T47D (cell line): ENCODE measurements around the gene ZNF710.
"Not testable (repeated sequence)": the region's sequence is repeated elsewhere in the genome, so short reads cannot be mapped to it uniquely, and the experiment has no call there.

Source experiments
- DNase-seq, 2 experiments: peaks; one replicate each; pipeline versions ENCODE4 v3.0.0 to v3.0.0-alpha.2; 2011 to 2012; ENCODE audit warnings: low read depth in 1 of 2, low spot score in 1 of 2
- JUND ChIP-seq: IDR thresholded peaks from 2 replicates; pipeline ENCODE4 v1.6.1; 2012; ENCODE audit warnings: low read depth
- in situ Hi-C: cut with HindIII; loops from 2 replicates; pipeline ENCODE4 v1.10.0; 2016; ENCODE audit warnings: low sequenced_read_pairs, low pct_unique_long_range_greater_than_20kb

Gene ZNF710

DNA sequence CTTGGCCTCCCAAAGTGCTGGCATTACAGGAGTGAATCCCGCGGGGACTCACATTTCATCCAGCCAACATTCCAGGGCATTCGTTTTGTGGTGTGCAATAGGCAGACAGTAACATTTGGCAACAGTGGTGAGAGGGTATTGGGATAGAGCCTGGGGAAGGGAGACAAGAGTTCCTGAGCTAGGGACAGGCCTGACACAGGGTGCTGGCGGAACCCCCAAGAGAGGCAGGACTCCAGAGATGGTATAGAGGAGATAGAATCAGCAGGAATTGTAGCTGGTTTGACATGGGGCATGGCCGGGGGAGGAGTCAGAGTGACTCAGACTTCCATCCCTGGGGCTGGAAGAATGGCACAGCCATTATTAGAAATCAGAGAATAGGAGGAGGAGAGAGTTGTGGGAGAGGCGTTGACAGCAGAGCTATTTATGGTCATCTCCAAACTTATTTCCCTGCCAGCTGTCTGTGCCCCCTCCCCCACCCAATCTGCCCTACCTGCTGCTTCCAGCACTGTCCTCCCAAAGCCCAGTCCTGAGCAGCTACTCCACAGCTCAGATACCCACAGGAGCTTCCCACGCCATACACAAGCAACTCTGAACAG, 105.5 kb downstream of the ZNF710 start:
- peak; percentile 64 to 91 for DNase-seq
- no peak for TF ChIP-seq JUND
- in situ Hi-C loops = no loop called here

DNA sequence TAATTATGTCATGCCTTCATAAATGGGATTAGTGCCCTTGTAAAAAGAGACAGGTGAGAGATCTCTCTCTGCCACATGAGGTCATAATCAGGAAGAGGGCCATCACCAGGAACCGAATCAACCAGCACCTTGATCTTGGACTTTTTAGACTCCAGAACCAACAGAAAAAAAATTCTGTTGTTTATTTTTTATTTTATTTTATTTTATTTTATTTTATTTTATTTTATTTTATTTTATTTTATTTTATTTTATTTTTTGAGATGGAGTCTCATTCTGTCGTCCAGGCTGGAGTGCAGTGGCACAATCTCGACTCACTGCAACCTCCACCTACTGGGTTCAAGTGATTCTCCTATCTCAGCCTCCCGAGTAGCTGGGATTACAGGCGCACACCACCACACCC, 106.9 kb downstream of the ZNF710 start:
- DNase-seq, in situ Hi-C loops: not testable (repeated sequence)

DNA sequence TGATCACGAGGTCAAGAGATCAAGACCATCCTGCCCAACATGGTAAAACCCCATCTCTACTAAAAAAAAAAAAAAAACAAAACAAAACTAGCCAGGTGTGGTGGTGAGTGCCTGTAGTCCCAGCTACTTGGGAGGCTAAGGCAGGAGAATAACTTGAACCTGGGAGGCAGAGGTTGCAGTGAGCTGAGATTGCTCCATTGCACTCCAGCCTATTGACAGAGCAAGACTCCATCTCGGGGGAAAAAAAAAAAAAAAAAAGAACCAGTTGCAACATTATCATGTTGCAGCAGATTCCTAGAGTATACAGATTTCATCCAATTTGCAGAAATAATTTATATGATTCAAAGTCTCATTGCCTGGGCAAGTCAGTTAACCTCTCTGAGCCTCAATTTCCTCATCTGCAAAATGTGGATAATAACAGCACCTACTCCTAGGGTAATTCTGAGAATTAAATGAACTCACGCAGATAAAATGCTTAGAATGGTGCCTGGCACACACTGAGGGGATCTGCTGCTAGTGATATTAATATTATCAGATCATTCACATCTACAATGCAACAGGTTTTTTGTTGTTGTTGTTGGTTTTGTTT, 108.1 kb downstream of the ZNF710 start:
- in situ Hi-C loops, DNase-seq: not testable (repeated sequence)

DNA sequence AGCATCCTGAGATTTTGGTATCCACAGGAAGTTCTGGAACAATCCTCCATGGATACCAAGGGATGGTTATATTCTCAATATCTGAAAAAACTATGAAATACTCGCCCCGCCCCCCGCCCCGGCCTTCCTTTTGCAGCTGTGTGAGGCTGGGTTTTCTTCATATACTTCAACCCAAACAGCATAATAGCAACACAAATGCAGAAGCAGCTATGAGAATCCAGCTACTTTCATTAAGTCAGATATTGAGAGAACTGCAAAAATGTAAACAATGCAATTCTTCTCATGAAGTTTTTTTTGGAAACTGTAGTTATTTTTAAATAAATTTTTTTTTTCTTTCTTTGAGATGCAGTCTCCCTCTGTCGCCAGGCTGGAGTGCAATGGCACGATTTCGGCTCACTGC, 112.0 kb downstream of the ZNF710 start:
- no peak for DNase-seq
- no peak for TF ChIP-seq JUND
- in situ Hi-C loops = no loop called here

DNA sequence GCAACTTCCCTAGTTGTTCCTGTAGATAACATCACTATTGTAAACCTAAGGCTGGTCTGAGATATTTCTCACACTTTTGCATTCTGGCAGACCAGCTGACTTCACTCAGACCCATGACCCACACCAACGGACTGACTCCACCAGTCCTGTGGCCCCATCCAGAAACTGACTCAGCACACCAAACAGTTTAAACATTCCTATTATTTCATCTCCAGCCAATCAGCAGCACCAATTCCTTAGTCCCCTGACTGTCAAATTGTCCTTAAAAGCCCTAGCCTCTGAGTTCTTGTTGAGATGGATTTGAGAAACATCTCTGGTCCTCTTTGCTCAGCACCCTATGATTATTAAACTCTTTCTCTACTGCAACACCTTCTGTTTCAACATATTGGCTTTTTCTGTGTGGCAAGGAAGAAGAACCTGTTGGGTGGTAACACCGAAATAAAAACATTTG, 113.4 kb downstream of the ZNF710 start:
- no peak for DNase-seq
- in situ Hi-C loops = no loop called here
- TF ChIP-seq JUND = no peak

DNA sequence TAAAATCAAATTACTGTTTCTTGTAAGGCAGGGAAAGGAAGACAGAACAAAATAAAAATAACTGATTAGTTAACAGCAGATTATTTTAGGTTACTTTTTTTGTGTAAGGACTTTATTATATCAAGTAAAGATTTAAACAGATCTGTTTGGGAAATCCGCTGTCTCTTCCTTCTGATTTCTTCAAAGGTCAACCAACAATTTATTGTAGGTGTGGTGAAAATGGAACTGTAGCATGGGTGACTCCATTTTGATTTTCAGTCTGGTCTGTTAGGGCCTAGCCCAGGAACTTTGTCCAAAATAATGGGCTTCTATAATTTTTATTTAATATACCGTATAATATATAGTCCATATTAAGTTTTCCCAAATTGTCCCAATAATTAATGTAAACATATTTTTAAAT, 114.7 kb downstream of the ZNF710 start:
- no peak for TF ChIP-seq JUND
- DNase-seq = no peak
- in situ Hi-C loops = no loop called here

DNA sequence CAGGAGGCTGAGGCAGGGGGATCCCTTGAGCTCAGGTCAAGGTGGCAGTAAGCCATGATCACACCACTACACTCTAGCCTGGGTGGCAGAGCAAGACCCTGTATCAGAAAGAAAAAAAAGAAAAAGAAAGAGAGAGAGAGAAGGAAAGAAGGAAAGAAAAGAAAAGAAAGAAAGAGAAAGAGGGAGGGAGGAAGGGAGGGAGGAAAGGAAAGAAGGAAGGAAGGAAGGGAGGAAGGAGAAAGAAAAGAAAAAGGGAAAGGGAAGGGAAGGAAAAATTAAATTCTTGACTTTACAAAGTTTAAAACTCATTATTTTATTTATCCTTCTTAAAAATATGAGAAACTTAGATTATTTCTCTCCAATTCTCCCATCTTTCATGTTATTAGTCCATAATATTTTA, 118.2 kb downstream of the ZNF710 start:
- in situ Hi-C loops = no loop called here
- DNase-seq = no peak
- TF ChIP-seq JUND = no peak

DNA sequence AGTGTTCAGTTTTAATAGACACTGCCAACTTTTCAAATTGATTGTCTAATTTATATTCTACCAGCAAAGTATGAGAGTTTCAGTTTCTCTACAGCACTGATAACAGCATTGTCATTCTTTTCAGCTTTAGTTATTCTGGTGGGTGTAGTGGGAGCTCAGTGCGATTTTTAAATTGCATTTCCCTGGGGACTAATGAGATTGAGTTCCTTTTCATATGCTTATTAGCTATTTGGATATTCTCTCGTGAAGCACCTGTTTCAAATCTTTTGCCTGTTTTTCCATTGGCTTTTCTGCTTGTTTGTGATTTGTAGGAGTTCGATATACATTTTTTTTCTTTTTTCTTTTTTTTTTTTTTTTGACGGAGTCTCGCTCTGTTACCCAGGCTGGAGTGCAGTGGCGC, 120.0 kb downstream of the ZNF710 start:
- DNase-seq = no peak
- TF ChIP-seq JUND = no peak
- in situ Hi-C loops = no loop called here

DNA sequence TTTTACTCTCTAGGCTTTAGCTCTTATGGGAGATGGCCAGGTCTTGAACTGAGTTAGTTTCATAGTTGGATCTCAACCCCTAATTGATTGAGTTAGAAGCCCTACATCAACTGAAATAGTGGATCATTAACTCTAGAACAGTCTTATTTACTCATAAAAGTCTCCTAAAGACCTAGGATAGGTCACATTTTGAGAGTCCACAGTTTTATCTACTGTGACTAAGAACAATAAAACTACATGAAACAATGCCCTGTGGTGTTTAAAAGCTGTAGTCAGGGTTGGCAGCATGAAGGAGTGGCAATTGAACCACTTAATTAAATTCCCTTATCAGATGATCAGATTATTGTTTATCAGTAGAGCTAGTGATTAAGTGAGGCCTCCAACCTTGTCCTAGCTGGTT, 123.4 kb downstream of the ZNF710 start:
- TF ChIP-seq JUND = no peak
- in situ Hi-C loops = no loop called here
- no peak for DNase-seq

DNA sequence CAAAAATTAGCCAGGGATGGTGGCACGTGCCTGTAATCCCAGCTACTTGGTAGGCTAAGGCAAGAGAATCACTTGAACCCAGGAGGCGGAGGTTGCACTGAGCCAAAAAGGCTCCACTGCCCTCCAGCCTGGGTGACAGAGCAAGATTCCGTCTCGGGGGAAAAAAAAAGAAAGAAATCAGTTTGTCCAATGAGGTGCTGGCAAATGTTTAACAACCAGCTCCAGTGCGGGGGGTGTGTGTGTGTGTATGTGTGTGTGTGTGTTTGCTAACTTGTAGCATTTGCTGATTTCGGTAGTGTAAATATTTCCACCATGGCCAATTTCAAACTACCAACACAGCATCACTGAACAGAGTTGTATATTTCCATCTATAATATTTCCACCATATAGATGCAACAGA, 124.9 kb downstream of the ZNF710 start:
- TF ChIP-seq JUND = no peak
- in situ Hi-C loops = no loop called here
- DNase-seq = peak in 1 of 2 experiments; percentile 62

DNA sequence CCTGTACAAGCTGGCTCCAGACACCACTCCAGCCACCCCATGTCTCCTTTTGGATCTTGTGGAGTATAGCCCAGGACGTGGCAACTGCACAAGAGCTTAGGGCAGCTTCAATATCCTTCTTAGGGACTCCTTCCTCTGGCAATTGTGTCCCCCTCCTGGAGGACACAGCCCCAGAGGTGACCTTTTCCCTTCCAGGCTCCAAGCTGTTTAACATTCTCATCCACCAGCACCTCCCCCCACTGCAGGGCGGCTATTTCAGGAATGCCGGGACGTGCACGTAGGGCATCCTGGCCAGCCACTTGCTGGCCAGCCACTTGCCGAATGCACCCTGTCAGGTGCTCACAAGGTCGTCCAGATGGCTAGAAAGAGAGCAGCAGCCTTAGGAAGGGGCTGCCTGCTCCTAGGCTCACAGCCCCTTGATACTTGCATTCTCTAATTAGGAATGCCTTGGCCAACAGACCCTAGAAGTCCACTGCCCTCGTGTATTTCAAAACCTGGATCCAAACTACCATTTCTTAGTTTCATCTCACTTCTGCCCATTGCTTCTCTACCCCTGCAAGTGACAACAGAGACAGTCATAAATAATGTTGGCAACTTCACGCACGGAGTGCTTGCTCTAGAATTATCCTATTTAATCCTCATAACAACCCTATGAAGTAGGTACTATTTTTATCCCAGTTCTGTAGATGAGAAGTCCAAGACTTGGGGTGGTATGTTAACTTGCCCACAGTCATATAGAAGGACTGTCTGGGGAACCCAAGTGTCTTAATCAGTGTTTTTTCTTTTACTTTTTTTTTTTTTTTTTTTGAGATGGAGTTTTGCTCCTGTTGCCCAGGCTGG, 125.7 kb downstream of the ZNF710 start:
- no peak for TF ChIP-seq JUND
- in situ Hi-C loops = no loop called here
- peak; percentile 29 to 78 for DNase-seq

DNA sequence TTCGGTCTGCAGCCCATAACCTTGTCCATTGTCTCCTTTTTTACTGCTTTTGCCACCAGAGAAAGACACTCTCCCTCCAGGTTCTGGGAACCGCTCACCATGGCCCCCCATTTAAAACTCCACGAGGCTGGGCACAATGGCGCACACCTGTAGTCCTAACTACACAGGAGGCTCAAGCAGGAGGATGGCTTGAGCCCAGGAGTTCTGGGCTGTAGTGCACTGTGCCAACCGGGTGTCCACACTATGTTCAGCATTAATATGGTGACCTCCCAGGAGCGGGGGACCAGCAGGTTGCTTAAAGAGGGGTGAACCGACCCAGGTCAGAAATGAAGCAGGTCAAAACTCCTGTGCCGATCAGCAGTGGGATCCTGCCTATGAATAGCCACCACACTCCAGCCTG, 129.2 kb downstream of the ZNF710 start:
- no peak for DNase-seq
- in situ Hi-C loops = no loop called here
- TF ChIP-seq JUND = no peak
